ENCODE measurements around the gene TMEM178A.

Gene TMEM178A

DNA sequence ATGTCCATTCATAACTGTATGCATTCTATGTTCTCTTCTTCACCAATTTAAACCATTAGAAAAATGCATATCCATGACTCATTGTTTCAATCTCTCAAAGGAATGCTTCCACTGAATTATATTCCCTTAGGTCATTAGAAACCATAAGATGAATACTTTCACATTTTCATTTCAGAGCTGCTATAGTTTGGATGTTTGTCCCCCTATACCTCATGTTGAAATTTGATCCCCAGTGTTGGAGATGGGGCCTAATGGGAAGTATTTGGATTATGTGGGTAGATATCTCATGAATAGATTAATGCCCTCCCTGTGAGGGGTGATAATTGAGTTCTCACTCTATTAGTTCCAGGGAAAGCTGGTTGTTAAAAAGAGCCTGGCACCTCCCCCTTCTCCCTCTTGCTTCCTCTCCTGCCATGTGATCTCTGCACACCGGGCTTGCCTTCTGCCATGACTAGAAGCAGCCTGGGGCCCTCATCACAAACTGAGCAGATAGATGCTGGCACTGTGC lies 77.6 kb downstream of the TMEM178A start:
- peak in 1 of 14 donors; percentile 49 for DNase-seq

DNA sequence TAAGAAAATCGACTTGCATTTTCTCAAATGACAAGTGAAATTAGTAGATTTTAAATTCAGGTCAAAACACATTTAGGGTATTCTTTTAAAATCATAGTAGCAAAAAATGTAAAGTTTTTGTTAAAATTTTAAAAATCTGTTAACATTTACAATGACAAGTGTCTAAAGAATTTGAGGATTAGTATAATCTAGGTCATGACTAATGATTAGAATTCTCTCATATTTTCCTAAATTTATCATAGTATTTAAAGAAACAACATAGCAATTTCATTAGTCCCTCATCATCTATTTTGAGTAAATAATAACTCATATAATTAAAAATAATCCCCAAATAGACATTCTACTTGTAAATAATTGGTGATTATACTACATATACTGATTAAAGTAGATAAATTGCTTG lies 89.7 kb downstream of the TMEM178A start:
- no peak for DNase-seq

DNA sequence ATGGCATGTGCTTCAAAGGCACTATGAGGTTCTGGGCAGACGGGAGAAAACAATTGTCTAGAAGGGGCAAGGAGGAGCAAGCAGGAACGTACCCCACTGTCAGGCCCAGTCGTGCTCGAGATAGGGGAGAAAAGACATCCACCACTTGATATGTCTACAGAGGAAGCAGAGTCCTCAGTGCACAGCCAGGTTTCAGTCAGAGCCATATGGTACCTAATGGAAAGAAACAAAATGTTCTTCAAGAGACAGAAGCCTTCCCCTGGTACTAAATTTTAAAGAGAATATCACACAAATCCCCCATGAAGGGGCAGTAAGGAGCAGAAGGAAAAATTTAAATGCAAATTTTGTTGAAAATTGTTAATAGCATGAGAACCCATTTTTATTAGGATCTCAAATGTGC lies 91.4 kb downstream of the TMEM178A start:
- DNase-seq, result peak in 1 of 14 donors; percentile 41

DNA sequence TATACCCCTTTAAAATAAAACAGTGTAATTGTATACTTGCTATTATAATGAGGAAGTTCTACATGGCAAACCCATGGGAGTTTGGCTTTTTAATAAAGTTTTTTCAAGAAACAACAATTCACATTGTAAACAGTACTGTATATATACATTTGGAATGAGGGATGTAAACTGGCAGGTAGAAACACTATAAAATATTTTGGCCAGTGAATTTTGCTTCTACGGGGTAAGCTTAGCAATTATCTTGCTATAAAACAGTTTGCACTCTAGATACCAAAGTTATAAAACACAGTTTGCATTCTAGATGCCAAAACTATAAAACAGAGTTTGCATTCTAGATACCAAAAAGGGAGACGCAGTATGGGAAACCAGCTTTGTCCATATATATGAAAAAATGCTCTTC lies 96.7 kb downstream of the TMEM178A start:
- no peak for DNase-seq
